ENCODE data around the gene CCR9. TPM values are rescaled to one million over a fixed set of nuclear protein-coding genes. Genes with fewer than 3 reads are reported as not detected.

The CCR9 gene
- polyA plus RNA-seq, 1 donor from 2014 or later, result not detected

GRCh38 chr3:45907769-45908705 lies 21.7 kb downstream of the CCR9 start:
- no peak overlapping the region for H3K4me3 ChIP-seq (ENCODE audit: low read length)
- no peaks in the 10 kb centered on the region for H4K20me1 ChIP-seq (ENCODE audit: insufficient read depth)
- H3K27ac ChIP-seq (ENCODE audit: low read length), result no peak overlapping the region
- H3K9ac ChIP-seq (ENCODE audit: low read length), result no peak overlapping the region
- H3K79me2 ChIP-seq (replicated peaks; ENCODE audit: insufficient read depth, low read length), result no peaks in the 10 kb centered on the region
- no peaks in the 10 kb centered on the region for H3F3A ChIP-seq (ENCODE audit: insufficient read depth, low read length, poor library complexity, severe bottlenecking)
- no peaks in the 10 kb centered on the region for H3K27me3 ChIP-seq (ENCODE audit: insufficient read depth, low read depth, low read length)
- no peak for TF ChIP-seq EZH2 (IDR thresholded peaks at IDR 0.05; ENCODE audit: borderline replicate concordance, insufficient read depth, low read length, poor library complexity, severe bottlenecking)
- no peak for TF ChIP-seq REST (IDR thresholded peaks at IDR 0.05; ENCODE audit: borderline replicate concordance)
- no peak for TF ChIP-seq MXI1 (conservative IDR thresholded peaks at IDR 0.05; ENCODE audit: poor library complexity, severe bottlenecking)
- no peak for TF ChIP-seq POLR2AphosphoS5 (IDR thresholded peaks at IDR 0.05)
- TF ChIP-seq EP300 (conservative IDR thresholded peaks at IDR 0.05; ENCODE audit: poor library complexity, severe bottlenecking), result no peak
- TF ChIP-seq, protein P1, sequence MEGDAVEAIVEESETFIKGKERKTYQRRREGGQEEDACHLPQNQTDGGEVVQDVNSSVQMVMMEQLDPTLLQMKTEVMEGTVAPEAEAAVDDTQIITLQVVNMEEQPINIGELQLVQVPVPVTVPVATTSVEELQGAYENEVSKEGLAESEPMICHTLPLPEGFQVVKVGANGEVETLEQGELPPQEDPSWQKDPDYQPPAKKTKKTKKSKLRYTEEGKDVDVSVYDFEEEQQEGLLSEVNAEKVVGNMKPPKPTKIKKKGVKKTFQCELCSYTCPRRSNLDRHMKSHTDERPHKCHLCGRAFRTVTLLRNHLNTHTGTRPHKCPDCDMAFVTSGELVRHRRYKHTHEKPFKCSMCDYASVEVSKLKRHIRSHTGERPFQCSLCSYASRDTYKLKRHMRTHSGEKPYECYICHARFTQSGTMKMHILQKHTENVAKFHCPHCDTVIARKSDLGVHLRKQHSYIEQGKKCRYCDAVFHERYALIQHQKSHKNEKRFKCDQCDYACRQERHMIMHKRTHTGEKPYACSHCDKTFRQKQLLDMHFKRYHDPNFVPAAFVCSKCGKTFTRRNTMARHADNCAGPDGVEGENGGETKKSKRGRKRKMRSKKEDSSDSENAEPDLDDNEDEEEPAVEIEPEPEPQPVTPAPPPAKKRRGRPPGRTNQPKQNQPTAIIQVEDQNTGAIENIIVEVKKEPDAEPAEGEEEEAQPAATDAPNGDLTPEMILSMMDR (IDR thresholded peaks at IDR 0.05; ENCODE audit: poor library complexity, severe bottlenecking), result no peak
- TF ChIP-seq SMC3 (conservative IDR thresholded peaks at IDR 0.05; ENCODE audit: poor library complexity), result no peak
- no peak for TF ChIP-seq RAD21 (conservative IDR thresholded peaks at IDR 0.05)
- no peak for TF ChIP-seq TAF1 (IDR thresholded peaks at IDR 0.05; ENCODE audit: low read depth)
- no peak overlapping the region for H2AFZ ChIP-seq (ENCODE audit: low read depth, low read length)
- no peaks in the 10 kb centered on the region for H3K9me3 ChIP-seq (ENCODE audit: low read length)
- H3K36me3 ChIP-seq (ENCODE audit: insufficient read depth, low read length), result no peaks in the 10 kb centered on the region
- H3K4me2 ChIP-seq (ENCODE audit: low read length), result no peak overlapping the region
- no peaks in the 10 kb centered on the region for H3K9me2 ChIP-seq (ENCODE audit: insufficient read depth, low read length)

DNA sequence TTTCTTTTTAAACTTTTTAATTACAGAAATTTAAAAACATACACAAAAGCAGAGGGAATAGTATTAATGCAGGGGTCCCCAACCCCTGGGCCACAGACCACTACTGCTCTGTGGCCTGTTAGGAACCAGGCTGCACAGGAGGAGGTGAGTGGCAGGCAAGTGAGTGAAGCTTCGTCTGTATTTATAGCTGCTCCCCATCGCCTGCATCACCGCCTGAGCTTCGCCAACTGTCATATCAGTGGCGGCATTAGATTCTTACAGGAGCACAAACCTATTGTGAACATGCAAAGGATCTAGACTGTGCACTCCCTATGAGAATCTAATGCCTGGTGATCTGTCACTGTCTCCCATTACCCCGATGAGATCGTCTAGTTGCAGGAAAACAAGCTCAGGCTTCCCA lies 22.4 kb downstream of the CCR9 start:
- H3F3A ChIP-seq (ENCODE audit: insufficient read depth, low read length, poor library complexity, severe bottlenecking), result no peaks in the 10 kb centered on the region
- H4K20me1 ChIP-seq (ENCODE audit: insufficient read depth), result no peaks in the 10 kb centered on the region
- H3K9me3 ChIP-seq (ENCODE audit: low read length), result no peaks in the 10 kb centered on the region
- no peaks in the 10 kb centered on the region for H3K36me3 ChIP-seq (ENCODE audit: insufficient read depth, low read length)
- H3K9me2 ChIP-seq (ENCODE audit: insufficient read depth, low read length), result no peaks in the 10 kb centered on the region
- H3K4me3 ChIP-seq (ENCODE audit: low read length), result no peak overlapping the region
- TF ChIP-seq TAF1 (IDR thresholded peaks at IDR 0.05; ENCODE audit: low read depth) (no peak), POLR2AphosphoS5 (IDR thresholded peaks at IDR 0.05) (no peak), EP300 (conservative IDR thresholded peaks at IDR 0.05; ENCODE audit: poor library complexity, severe bottlenecking) (no peak), EZH2 (IDR thresholded peaks at IDR 0.05; ENCODE audit: borderline replicate concordance, insufficient read depth, low read length, poor library complexity, severe bottlenecking) (no peak), RAD21 (conservative IDR thresholded peaks at IDR 0.05) (no peak), SMC3 (conservative IDR thresholded peaks at IDR 0.05; ENCODE audit: poor library complexity) (no peak), MXI1 (conservative IDR thresholded peaks at IDR 0.05; ENCODE audit: poor library complexity, severe bottlenecking) (no peak), REST (IDR thresholded peaks at IDR 0.05; ENCODE audit: borderline replicate concordance) (no peak)
- TF ChIP-seq, protein P1 (IDR thresholded peaks at IDR 0.05; ENCODE audit: poor library complexity, severe bottlenecking), result no peak
- H3K4me2 ChIP-seq (ENCODE audit: low read length), result no peak overlapping the region
- H3K9ac ChIP-seq (ENCODE audit: low read length), result no peak overlapping the region
- H3K79me2 ChIP-seq (replicated peaks; ENCODE audit: insufficient read depth, low read length), result no peaks in the 10 kb centered on the region
- H3K27me3 ChIP-seq (ENCODE audit: insufficient read depth, low read depth, low read length), result no peaks in the 10 kb centered on the region
- H2AFZ ChIP-seq (ENCODE audit: low read depth, low read length), result no peak overlapping the region
- H3K27ac ChIP-seq (ENCODE audit: low read length), result no peak overlapping the region
